Measurements from ENCODE around the gene ZNF580.

ZNF580 gene

DNA sequence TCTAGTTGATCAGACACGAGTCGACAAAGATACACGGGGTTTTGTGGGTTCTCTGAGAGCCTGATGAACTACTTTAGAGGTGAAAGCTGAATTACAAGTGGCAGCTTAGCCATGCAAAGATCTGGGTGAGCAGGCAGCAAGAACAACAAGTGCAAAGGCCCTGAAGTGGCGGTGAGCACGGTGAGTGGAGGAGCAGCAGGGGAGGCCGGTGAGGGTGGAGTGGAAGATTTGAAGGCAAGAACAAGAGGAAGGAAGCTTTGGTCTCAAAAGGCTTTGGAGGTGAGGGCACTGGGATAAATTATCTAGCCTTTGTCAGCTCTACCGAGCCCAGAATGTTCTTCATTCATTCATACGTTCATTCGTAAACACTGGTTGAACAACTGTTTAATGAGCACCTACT, 34.0 kb upstream of the ZNF580 start:
- no peak for TF ChIP-seq CTCF (IDR thresholded peaks at IDR 0.05; ENCODE audit: low read depth, low read length)
- peak overlapping the region; percentile 94 for H3K4me3 ChIP-seq (ENCODE audit: low read depth, low read length)

DNA sequence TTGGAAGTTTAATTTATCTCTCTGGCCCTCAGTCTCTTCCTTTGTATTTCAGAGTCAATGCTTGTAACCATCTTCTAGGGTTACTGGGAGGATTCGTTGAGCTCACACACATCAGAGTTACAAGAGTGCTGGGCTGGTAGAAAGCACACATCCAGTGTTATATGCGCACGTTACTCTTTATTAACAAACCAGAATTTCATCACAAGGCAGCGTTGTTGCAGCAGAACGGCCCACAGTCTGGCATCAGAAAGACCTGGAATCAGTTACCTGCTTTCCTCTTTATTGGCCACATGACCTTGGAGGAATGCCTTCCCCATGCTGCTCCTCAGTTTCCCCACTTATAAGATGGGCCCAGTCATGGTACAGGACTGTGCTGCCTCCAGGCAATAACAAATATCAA, 31.5 kb upstream of the ZNF580 start:
- no peak for TF ChIP-seq CTCF (IDR thresholded peaks at IDR 0.05; ENCODE audit: low read depth, low read length)

GRCh38 chr19:55611300-55611982, 29.4 kb upstream of the ZNF580 start:
- H3K4me3 ChIP-seq (ENCODE audit: low read depth, low read length) = no peak overlapping the region
- TF ChIP-seq CTCF (IDR thresholded peaks at IDR 0.05; ENCODE audit: low read depth, low read length) = no peak

More for the DNA sequence above, 31.5 kb upstream of the ZNF580 start:
- H3K4me3 ChIP-seq (ENCODE audit: low read depth, low read length) = no peak overlapping the region

GRCh38 chr19:55611983-55612645, 28.7 kb upstream of the ZNF580 start:
- no peak overlapping the region for H3K4me3 ChIP-seq (ENCODE audit: low read depth, low read length)
- TF ChIP-seq CTCF (IDR thresholded peaks at IDR 0.05; ENCODE audit: low read depth, low read length) = no peak

DNA sequence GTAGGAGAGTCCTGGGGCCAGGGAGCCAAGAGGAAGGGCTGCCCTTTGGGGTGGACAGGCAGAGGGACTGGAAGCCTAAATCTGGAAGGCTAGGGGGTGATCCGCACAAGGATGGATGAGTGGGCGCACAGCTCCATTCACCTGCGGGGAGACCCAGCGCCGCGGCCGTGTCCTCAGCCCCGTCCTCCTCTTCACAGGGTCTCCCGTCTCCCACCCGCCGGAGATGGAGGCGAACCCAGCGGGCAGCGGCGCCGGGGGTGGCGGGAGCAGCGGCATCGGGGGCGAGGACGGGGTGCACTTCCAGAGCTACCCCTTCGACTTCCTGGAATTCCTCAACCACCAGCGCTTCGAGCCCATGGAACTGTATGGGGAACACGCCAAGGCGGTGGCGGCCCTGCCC, 27.4 kb upstream of the ZNF580 start:
- TF ChIP-seq CTCF (IDR thresholded peaks at IDR 0.05; ENCODE audit: low read depth, low read length) = no peak

GRCh38 chr19:55613930-55614710, 26.7 kb upstream of the ZNF580 start:
- TF ChIP-seq CTCF (IDR thresholded peaks at IDR 0.05; ENCODE audit: low read depth, low read length) = no peak
- no peak overlapping the region for H3K4me3 ChIP-seq (ENCODE audit: low read depth, low read length)

More for the DNA sequence above, 27.4 kb upstream of the ZNF580 start:
- no peak overlapping the region for H3K4me3 ChIP-seq (ENCODE audit: low read depth, low read length)
